Cerebellar cortex (tissue), 1 donor: Measurements from ENCODE around the gene CHRD.
A peak's percentile ranks its signal among the peaks of the same experiment; 100 is the strongest.
"Not testable (repeated sequence)": the region's sequence is repeated elsewhere in the genome, so short reads cannot be mapped to it uniquely, and the experiment has no call there.

Experiments used
- DNase-seq: peaks from one replicate; pipeline ENCODE4 v3.0.0-alpha.2; 2015; ENCODE audit warnings: low spot score

Gene CHRD

DNA sequence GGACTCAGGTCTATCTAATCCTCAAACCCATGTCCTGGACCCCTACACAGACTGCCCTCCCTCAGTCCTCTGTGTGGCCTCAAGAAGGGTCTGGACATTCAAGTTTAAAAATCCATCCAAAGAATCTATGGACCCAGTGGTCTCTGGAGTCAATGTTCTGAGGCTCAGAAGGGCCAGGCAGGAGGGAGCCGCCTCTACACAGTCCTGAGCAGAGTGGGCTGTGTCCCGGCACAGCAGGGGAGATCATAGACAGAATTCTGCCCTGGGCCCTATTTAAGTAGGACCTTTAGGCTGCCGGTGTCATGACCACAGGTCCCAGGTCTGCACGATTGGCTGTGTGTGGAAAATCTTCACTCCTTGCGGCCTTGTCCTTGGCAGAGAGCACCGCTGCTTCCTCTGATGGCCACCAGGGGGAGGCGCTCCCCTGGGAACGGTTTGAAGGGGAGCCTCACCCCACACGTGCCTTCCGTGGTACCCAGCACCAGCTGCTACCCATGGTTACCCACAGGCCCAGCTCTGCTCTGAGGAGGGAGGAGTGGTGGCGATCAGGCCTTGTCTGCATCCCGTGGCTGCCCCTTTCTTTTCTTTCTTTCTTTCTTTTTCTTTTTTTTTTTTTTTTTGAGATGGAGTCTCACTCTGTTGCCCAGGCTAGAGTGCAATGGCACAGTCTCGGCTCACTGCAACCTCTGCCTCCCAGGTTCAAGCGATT is 37.9 kb downstream of the CHRD start:
- DNase-seq: peak; percentile 49

DNA sequence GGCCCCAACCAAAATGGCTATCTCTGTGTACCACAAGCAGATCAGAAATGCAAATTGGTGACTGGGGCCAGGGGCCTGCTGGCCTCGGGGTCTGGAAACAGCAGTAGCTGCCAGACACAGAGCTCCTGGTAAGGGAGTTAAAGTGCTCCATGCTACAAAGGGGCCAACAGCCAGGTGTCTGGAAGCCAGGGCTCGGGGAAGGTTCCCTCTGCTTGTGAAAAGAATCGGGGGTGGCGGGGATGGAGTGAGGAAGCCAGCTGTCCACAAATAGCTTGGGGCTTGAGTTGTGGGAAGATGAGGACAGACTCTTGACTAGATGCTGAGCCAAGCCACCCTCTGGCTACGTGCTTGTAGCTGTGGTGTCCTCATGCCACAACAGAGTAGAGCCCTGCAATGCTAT is 39.3 kb downstream of the CHRD start:
- DNase-seq: peak; percentile 70

DNA sequence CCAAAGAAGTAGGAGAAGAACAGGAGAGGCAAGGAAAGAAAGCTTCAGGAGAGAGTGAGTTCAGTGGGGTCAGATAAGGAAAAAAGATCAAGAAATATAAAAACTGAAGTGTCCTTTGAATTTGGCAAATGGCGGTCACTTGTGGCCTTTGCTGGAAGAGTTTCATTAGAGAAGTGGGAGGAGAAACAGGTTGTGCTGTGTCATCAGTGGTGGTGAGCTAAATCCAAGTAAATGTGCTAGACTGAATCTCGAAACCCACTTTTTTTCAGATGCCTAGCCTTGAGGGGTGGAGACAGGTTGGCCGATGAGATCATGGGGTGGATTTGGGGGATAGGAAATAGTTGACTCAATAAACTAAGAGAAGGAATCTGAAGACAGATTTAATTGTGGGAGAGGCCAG is 43.7 kb downstream of the CHRD start:
- no peak for DNase-seq

DNA sequence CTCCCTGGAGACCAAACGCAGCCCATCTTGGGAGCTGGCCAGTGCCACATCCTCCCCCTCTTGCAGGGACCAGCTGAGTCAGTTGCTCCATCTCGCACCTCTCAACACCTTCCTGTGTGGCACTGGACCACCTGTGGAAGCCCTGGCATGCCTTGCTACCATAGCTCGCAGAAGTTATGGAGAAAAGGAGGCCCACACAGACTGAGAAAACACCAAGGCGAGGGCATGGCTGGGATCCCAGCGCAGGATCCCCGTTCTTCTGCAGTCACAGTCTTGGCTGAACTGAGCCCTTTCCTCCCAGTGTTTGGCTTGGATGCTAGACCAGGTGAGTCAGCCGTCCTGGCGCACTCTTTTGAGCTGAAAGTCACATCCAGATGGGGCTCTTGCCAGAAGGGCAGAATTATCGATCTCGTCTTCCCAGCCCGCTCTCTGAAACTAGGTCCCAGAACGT is 46.9 kb downstream of the CHRD start:
- no peak for DNase-seq

DNA sequence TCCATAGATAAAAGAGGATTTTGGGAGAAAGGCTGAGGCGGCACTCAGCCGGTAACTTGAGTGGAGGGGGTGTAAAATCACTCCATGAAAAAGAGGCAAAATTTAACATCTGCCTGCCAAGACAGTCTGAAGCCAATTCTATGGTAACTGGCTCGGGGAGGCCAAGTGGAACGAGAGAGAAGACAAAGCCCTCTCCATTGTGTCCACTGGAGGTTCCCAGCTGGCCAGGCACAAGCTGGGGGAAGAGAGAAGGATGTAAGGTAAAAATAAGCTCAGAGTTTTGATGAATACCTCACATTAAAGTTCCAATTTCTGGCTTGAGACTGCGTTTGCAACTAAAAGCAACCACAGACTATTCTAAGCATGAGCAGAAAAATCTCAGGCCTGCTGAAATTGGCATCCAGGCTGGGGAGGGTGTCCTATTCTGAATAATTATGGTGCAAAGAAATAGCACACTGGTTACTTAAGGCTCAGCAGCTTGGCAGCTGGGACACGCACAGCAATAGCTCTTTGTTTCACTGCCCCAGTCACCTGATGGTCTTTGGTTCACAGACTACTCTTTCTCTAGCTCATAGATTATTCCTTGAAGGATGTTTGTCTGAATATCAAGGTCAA is 48.8 kb downstream of the CHRD start:
- DNase-seq: no peak

DNA sequence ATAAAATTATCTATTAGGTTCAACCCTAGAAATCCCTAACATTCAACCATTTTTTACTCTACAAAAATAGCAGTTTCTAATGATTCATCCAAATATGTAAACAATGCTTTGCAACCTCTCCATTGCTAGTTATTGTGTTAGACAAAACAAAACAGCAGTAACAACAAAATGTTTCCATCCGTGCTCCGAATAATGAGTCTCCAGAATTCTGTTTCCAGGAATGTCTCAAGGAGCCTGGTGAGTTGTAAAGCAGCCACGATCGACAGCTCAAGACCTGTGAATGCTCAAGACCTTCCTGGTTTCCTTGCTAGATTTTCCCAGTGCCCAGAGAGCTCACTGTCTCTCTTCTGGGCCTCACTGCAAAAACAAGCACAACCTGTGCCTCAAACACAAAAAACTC is 49.9 kb downstream of the CHRD start:
- DNase-seq: no peak

DNA sequence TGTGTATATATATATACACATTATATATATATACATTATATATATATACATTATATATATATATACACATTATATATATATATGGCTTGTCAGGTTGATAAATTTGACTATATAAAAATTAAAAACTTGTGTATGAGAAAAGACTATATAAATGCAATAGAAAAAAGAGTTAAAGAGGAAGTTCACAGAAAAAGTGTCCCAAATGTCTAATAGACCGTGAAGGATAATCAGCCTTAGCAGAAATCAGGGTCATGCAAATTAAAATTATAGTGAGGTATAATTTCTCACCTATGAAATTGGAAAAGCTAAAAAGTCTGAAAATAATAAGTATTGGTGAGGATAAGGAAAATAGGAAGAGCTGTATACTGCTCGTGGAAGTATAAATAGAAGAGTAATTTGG is 51.1 kb downstream of the CHRD start:
- DNase-seq: no peak

DNA sequence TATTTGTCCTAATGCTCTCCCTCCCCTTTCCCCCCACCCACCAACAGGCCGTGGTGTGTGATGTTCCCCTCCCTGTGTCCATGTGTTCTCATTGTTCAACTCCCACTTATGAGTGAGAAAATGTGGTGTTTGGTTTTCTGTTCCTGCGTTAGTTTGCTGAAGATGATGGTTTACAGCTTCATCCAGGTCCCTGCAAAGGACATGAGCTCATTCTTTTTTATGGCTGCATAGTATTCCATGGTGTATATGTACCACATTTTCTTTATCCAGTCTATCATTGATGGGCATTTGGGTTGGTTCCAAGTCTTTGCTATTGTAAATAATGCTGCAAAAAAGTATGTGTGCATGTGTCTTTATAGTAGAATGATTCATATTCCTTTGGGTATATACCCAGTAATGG is 53.3 kb downstream of the CHRD start:
- not testable (repeated sequence) for DNase-seq

DNA sequence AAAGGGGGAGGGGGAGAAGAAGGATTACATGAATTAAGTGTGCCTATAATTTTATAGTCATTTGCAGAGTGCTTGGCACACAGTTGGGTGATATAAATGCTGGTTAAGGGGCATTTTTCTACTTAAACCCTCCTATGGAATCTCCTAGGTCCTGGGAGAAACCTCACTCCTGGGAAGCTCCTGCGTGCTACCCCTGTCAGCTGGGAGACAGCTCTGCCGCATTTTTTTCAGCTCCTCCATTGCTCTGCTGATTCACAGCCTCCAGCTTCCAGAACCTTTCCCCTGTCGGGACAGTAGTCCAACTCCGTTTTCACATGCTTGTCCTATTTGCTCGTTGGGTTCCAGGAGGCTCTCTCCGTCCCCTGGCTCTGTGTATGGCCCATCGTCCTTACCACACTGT is 59.2 kb downstream of the CHRD start:
- no peak for DNase-seq
